GM12878 (cell line): ENCODE measurements around the gene CHKA. TPM values are rescaled to one million over a fixed set of nuclear protein-coding genes. Genes with fewer than 3 reads are reported as not detected.

ENCODE experiments used
- ATAC-seq: fragments of 200-7000 bp; cut with Tn5 transposase; 3 replicates; pipeline ENCODE4 v1.9.1; 2020; ENCODE audit warnings: mild to moderate bottlenecking, moderate library complexity
- BruUV-seq: library from RNA; stranded (reverse); fragments of 400-500 nt; replicated peaks from 2 replicates; lab custom pipeline; 2021; lab: Mats Ljungman, UMichigan
- CTCF ChIA-PET: fragments of 300-600 bp; sonication (Branson Sonifier 250); formaldehyde crosslinking; extraction: SDS; loops from one replicate; lab custom pipeline; 2021; ENCODE audit warnings: inconsistent platforms; lab: Yijun Ruan, JAX
- POLR2A ChIA-PET: fragments of 350-600 bp; formaldehyde crosslinking; extraction: SDS; loops from one replicate; lab custom pipeline; 2021; ENCODE audit warnings: inconsistent platforms; lab: Charles Lee
- RAD21 ChIA-PET: fragments of 300-600 bp; sonication (Branson Sonifier 250); formaldehyde crosslinking; loops from one replicate; lab custom pipeline; 2023; ENCODE audit warnings: antibody characterized with exemption; ENCODE audit not compliant: unreplicated experiment; lab: Charles Lee
- SMC1A ChIA-PET: fragments of 300-600 bp; sonication (Branson Sonifier 250); formaldehyde crosslinking; loops from one replicate; lab custom pipeline; 2023; ENCODE audit not compliant: unreplicated experiment, uncharacterized antibody; lab: Charles Lee
- DNase-seq: peaks from one replicate; pipeline ENCODE4 v3.0.0-alpha.2; 2011; ENCODE audit warnings: low read depth, low spot score
- FAIRE-seq: peaks from 3 replicates; lab custom pipeline; 2011; peaks lifted over from hg19 to GRCh38; lab: Jason Lieb, UNC
- H2AFZ ChIP-seq: 2 replicates; pipeline ENCODE4 v1.6.0; 2011; ENCODE audit warnings: low read depth, low read length, control low read depth; ENCODE audit not compliant: control insufficient read depth
- H3K27ac ChIP-seq: 2 replicates; pipeline ENCODE4 v1.5.1; 2011; ENCODE audit warnings: control low read depth; ENCODE audit not compliant: control insufficient read depth, insufficient read depth
- H3K27me3 ChIP-seq, 2 experiments: replicated peaks in 1 of 2; 2 replicates each; pipeline versions ENCODE4 v1.6.0 to v1.6.1; 2011; ENCODE audit warnings: low read length in 1 of 2; ENCODE audit not compliant: control insufficient read depth in 2 of 2, insufficient read depth in 2 of 2
- H3K36me3 ChIP-seq, 2 experiments: 2 replicates each; pipeline ENCODE4 v1.5.1; 2011; ENCODE audit warnings: low read length in 1 of 2; ENCODE audit not compliant: control insufficient read depth in 2 of 2, insufficient read depth in 2 of 2
- H3K4me1 ChIP-seq: 2 replicates; pipeline ENCODE4 v1.6.1; 2011; ENCODE audit warnings: mild to moderate bottlenecking, low read length, moderate library complexity, mixed read lengths; ENCODE audit not compliant: control insufficient read depth, insufficient read depth
- H3K4me2 ChIP-seq: 2 replicates; pipeline ENCODE4 v1.6.0; 2011; ENCODE audit warnings: control low read depth; ENCODE audit not compliant: control insufficient read depth, insufficient read depth
- H3K4me3 ChIP-seq: fragments of 200-600 bp; sonication (generic); 2 replicates; pipeline ENCODE4 v1.5.1; 2016
- H3K79me2 ChIP-seq: 2 replicates; pipeline ENCODE4 v1.6.0; 2011; ENCODE audit warnings: low read length; ENCODE audit not compliant: control insufficient read depth, insufficient read depth
- H3K9ac ChIP-seq: 2 replicates; pipeline ENCODE4 v1.8.0; 2011; ENCODE audit warnings: low read length, control low read depth, mixed read lengths; ENCODE audit not compliant: control insufficient read depth, insufficient read depth
- H3K9me3 ChIP-seq: replicated peaks from 3 replicates; pipeline ENCODE4 v1.5.1; 2011; ENCODE audit warnings: mild to moderate bottlenecking, low read length; ENCODE audit not compliant: control insufficient read depth, insufficient read depth
- H4K20me1 ChIP-seq: 2 replicates; pipeline ENCODE4 v1.6.0; 2011; ENCODE audit not compliant: control insufficient read depth, insufficient read depth
- HDGF ChIP-seq: fragments of 450-650 bp; IDR thresholded peaks from 2 replicates; pipeline ENCODE4 v1.6.1; 2016; ENCODE audit warnings: antibody characterized with exemption
- NR2F1 ChIP-seq: fragments of 450-650 bp; conservative IDR thresholded peaks from 2 replicates; pipeline ENCODE4 v1.6.1; 2017; ENCODE audit warnings: mild to moderate bottlenecking
- POLR2A ChIP-seq: IDR thresholded peaks from 2 replicates; pipeline ENCODE4 v1.6.1; 2011; ENCODE audit warnings: low read depth, mild to moderate bottlenecking, low read length
- TCF12 ChIP-seq: IDR thresholded peaks from 2 replicates; pipeline ENCODE4 v1.6.1; 2011; ENCODE audit warnings: low read depth, mild to moderate bottlenecking, low read length
- ZNF207 ChIP-seq: fragments of 450-650 bp; IDR thresholded peaks from 2 replicates; pipeline ENCODE4 v1.6.1; 2014; ENCODE audit warnings: antibody characterized with exemption, mild to moderate bottlenecking, borderline replicate concordance
- WGBS: methylation state at CpG from one replicate; pipeline ENCODE4 v1.1.6; 2016; ENCODE audit warnings: low lambda C conversion rate; ENCODE audit not compliant: insufficient replicate concordance, insufficient coverage; ENCODE audit errors: missing lambda C conversion rate; 5-methylcytosine and 5-hydroxymethylcytosine counted together
- in situ Hi-C: fragments of 300-500 bp; cut with MboI; formaldehyde crosslinking; loops from 9 replicates; pipeline ENCODE4 v1.14.3; 2018; ENCODE audit warnings: mixed read lengths
- intact Hi-C: fragments of 100-400 bp; cut with micrococcal nuclease; formaldehyde crosslinking; loops from one replicate; pipeline ENCODE4 v1.14.2; 2022; ENCODE audit not compliant: unreplicated experiment
- polyA plus RNA-seq, 11 experiments: library from polyadenylated mRNA; depleted of rRNA in 4 of 11; unstranded in 6 of 11; stranded (reverse) in 5 of 11; fragments of >200 nt; fragmentation: Nextera tagmentation in 4 of 11; fragmentation: Illumina TruSeq in 1 of 11; extraction: Ambion mirVana in 4 of 11; extraction: Trizol in 1 of 11; gene quantifications; 1 replicate in 1 of 11; 2 replicates in 10 of 11; pipeline versions ENCODE4 v1.2.1 to v1.2.3, GENCODE V29; 2011 to 2016; ENCODE audit warnings: inconsistent platforms in 2 of 11, missing spikeins in 2 of 11, low read depth in 1 of 11
- total RNA-seq, 4 experiments: library from RNA; depleted of rRNA in 3 of 4; stranded (reverse); fragments of >200 nt in 3 of 4; fragmentation: Illumina TruSeq in 1 of 4; extraction: Trizol in 1 of 4; gene quantifications; 2 replicates each; pipeline versions ENCODE4 v1.2.1 to v1.2.3, GENCODE V29; 2013 to 2021
- TF ChIP-seq, protein P1 (sequence below): fragments of 150-350 bp; IDR thresholded peaks from 2 replicates; pipeline ENCODE4 v1.6.1; 2016; ENCODE audit warnings: low read depth, low read length

CHKA gene
- total and polyA plus RNA-seq, 10 of the 15 experiments (the other 5 are each of a cell fraction or from before 2014, with no cell fraction given) = 5.2 to 29.2 (median 21.2) TPM

- TF ChIP-seq, protein P1, sequence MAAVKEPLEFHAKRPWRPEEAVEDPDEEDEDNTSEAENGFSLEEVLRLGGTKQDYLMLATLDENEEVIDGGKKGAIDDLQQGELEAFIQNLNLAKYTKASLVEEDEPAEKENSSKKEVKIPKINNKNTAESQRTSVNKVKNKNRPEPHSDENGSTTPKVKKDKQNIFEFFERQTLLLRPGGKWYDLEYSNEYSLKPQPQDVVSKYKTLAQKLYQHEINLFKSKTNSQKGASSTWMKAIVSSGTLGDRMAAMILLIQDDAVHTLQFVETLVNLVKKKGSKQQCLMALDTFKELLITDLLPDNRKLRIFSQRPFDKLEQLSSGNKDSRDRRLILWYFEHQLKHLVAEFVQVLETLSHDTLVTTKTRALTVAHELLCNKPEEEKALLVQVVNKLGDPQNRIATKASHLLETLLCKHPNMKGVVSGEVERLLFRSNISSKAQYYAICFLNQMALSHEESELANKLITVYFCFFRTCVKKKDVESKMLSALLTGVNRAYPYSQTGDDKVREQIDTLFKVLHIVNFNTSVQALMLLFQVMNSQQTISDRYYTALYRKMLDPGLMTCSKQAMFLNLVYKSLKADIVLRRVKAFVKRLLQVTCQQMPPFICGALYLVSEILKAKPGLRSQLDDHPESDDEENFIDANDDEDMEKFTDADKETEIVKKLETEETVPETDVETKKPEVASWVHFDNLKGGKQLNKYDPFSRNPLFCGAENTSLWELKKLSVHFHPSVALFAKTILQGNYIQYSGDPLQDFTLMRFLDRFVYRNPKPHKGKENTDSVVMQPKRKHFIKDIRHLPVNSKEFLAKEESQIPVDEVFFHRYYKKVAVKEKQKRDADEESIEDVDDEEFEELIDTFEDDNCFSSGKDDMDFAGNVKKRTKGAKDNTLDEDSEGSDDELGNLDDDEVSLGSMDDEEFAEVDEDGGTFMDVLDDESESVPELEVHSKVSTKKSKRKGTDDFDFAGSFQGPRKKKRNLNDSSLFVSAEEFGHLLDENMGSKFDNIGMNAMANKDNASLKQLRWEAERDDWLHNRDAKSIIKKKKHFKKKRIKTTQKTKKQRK = no peak
- peak; percentile 72; the same call in 1 of the 2 replicates for TF ChIP-seq TCF12
- 0 out of 2 replicates have a peak, but pooled peaks have one; percentile 31 for TF ChIP-seq HDGF
- TF ChIP-seq NR2F1 = peak; percentile 87
- no peak for TF ChIP-seq ZNF207
- 0 out of 2 replicates have a peak, but pooled peaks have one; percentile 28 for TF ChIP-seq POLR2A
- ChIA-PET POLR2A (interaction anchor here (0.5 to 2.6 kb wide), 4 partner anchors 14 to 249 kb away, joined by 3 to 11 read pairs (median 4); partner anchors contain the start of gene UNC93B1), CTCF (interaction anchor here (2.2 kb wide), 1 partner anchor 29 kb away, joined by 5 read pairs; no protein-coding TSS in a partner anchor), RAD21 (interaction anchor here (2.0 to 4.3 kb wide), 2 partner anchors 80 to 171 kb away, joined by 4 to 23 read pairs; no protein-coding TSS in a partner anchor), SMC1A (interaction anchor here (0.6 to 1.3 kb wide), 2 partner anchors 78 to 89 kb away, joined by 3 read pairs; no protein-coding TSS in a partner anchor)
- Histone ChIP-seq H2AFZ (peak overlapping the region; percentile 69), H4K20me1 (no peaks in the 10 kb centered on the region; the same call in 1 of the 2 replicates), H3K79me2 (peaks cover 46% of the 10 kb centered on the region), H3K27me3 (no peaks in the 10 kb centered on the region), H3K4me3 (peak overlapping the region; percentile 99), H3K4me2 (peak overlapping the region; percentile 85), H3K4me1 (peaks cover 13% of the 10 kb centered on the region), H3K27ac (peak overlapping the region; percentile 91), H3K9ac (peak overlapping the region; percentile 79), H3K36me3 (peaks cover 11 to 15% of the 10 kb centered on the region in 2 experiments; a peak in 3 of 4 replicates), H3K9me3 (no peaks in the 10 kb centered on the region)
- DNase-seq (no peak), FAIRE-seq (no peak), ATAC-seq (peak; percentile 3)
- intact Hi-C loops (loop anchor here (5.0 kb wide), 1 partner anchor 36 kb away; the partner anchor contains the start of gene UNC93B1), in situ Hi-C loops (no loop called here)
- WGBS = 51% methylated on average over 13 of the region's 13 CpGs
- TSS peak; percentile 84 for BruUV-seq
These were observed 82.9 kb downstream of the CHKA start for GRCh38 chr11:68038226-68038717.
